HEK293 (cell line): ENCODE data around the gene DPEP2.

Source experiments
- EGR2 ChIP-seq: fragments of 450-650 bp; formaldehyde crosslinking; IDR thresholded peaks from 2 replicates; pipeline ENCODE4 v1.5.1; 2016; ENCODE audit warnings: low read depth, missing biosample characterization, missing genetic modification characterization
- GLIS2 ChIP-seq: fragments of 450-650 bp; formaldehyde crosslinking; IDR thresholded peaks from 2 replicates; pipeline ENCODE4 v1.5.1; 2016; ENCODE audit warnings: missing biosample characterization, missing genetic modification characterization
- HOXC10 ChIP-seq: sonication (generic); formaldehyde crosslinking; IDR thresholded peaks from 2 replicates; pipeline ENCODE4 v1.8.1; 2023; ENCODE audit warnings: mild to moderate bottlenecking, missing genetic modification reagents
- KLF7 ChIP-seq: fragments of 450-650 bp; formaldehyde crosslinking; IDR thresholded peaks from 2 replicates; pipeline ENCODE4 v1.5.1; 2016; ENCODE audit warnings: missing biosample characterization, missing genetic modification characterization, borderline replicate concordance
- KLF9 ChIP-seq: fragments of 450-650 bp; formaldehyde crosslinking; IDR thresholded peaks from 2 replicates; pipeline ENCODE4 v1.5.1; 2016; ENCODE audit warnings: missing biosample characterization, missing genetic modification characterization, low read depth
- MEIS1 ChIP-seq: sonication (generic); formaldehyde crosslinking; IDR thresholded peaks from 2 replicates; pipeline ENCODE4 v1.8.1; 2022; ENCODE audit warnings: missing genetic modification reagents, mild to moderate bottlenecking, borderline replicate concordance
- OVOL3 ChIP-seq: fragments of 450-650 bp; formaldehyde crosslinking; IDR thresholded peaks from 2 replicates; pipeline ENCODE4 v1.5.1; 2016; ENCODE audit warnings: missing biosample characterization, missing genetic modification characterization
- SCRT1 ChIP-seq: fragments of 450-650 bp; formaldehyde crosslinking; IDR thresholded peaks from 2 replicates; pipeline ENCODE4 v1.5.1; 2016; ENCODE audit warnings: missing biosample characterization, missing genetic modification characterization, borderline replicate concordance
- TRIM28 ChIP-seq: IDR thresholded peaks from 2 replicates; pipeline ENCODE4 v1.6.1; 2011; ENCODE audit warnings: low read length, control low read depth, borderline replicate concordance
- WT1 ChIP-seq: fragments of 450-650 bp; formaldehyde crosslinking; IDR thresholded peaks from 2 replicates; pipeline ENCODE4 v1.5.1; 2016; ENCODE audit warnings: missing biosample characterization, missing genetic modification characterization
- ZBTB7A ChIP-seq: fragments of 450-650 bp; formaldehyde crosslinking; IDR thresholded peaks from 2 replicates; pipeline ENCODE4 v1.5.1; 2016; ENCODE audit warnings: low read depth, missing biosample characterization, missing genetic modification characterization
- ZFHX2 ChIP-seq: fragments of 450-650 bp; formaldehyde crosslinking; conservative IDR thresholded peaks from 2 replicates; pipeline ENCODE4 v1.5.1; 2016; ENCODE audit warnings: missing biosample characterization, missing genetic modification characterization
- ZNF138 ChIP-seq: fragments of 450-650 bp; formaldehyde crosslinking; IDR thresholded peaks from 2 replicates; pipeline ENCODE4 v1.5.1; 2016; ENCODE audit warnings: missing biosample characterization, missing genetic modification characterization, borderline replicate concordance
- ZNF155 ChIP-seq: fragments of 450-650 bp; formaldehyde crosslinking; IDR thresholded peaks from 2 replicates; pipeline ENCODE4 v1.5.1; 2016; ENCODE audit warnings: missing biosample characterization, missing genetic modification characterization
- ZNF19 ChIP-seq: fragments of 450-650 bp; formaldehyde crosslinking; IDR thresholded peaks from 2 replicates; pipeline ENCODE4; 2016; ENCODE audit warnings: missing biosample characterization, missing genetic modification characterization, low read depth
- ZNF221 ChIP-seq: fragments of 450-650 bp; formaldehyde crosslinking; IDR thresholded peaks from 2 replicates; pipeline ENCODE4 v1.5.1; 2017; ENCODE audit warnings: missing biosample characterization, missing genetic modification characterization, borderline replicate concordance
- ZNF23 ChIP-seq: fragments of 450-650 bp; formaldehyde crosslinking; IDR thresholded peaks from 2 replicates; pipeline ENCODE4 v1.5.1; 2016; ENCODE audit warnings: missing biosample characterization, missing genetic modification characterization, borderline replicate concordance
- ZNF302 ChIP-seq: fragments of 450-650 bp; formaldehyde crosslinking; IDR thresholded peaks from 2 replicates; pipeline ENCODE4 v1.5.1; 2016; ENCODE audit warnings: missing biosample characterization, missing genetic modification characterization, low read depth
- ZNF324 ChIP-seq: fragments of 450-650 bp; formaldehyde crosslinking; IDR thresholded peaks from 2 replicates; pipeline ENCODE4 v1.5.1; 2016; ENCODE audit warnings: missing biosample characterization, missing genetic modification characterization
- ZNF423 ChIP-seq: fragments of 450-650 bp; formaldehyde crosslinking; IDR thresholded peaks from 2 replicates; pipeline ENCODE4 v1.5.1; 2016; ENCODE audit warnings: missing biosample characterization, missing genetic modification characterization
- ZNF48 ChIP-seq: fragments of 450-650 bp; formaldehyde crosslinking; IDR thresholded peaks from 2 replicates; pipeline ENCODE4 v1.5.1; 2016; ENCODE audit warnings: missing biosample characterization, missing genetic modification characterization
- ZNF501 ChIP-seq: fragments of 450-650 bp; formaldehyde crosslinking; IDR thresholded peaks from 2 replicates; pipeline ENCODE4 v1.5.1; 2016; ENCODE audit warnings: missing biosample characterization, missing genetic modification characterization
- ZNF514 ChIP-seq: fragments of 450-650 bp; formaldehyde crosslinking; IDR thresholded peaks from 2 replicates; pipeline ENCODE4 v1.5.1; 2016; ENCODE audit warnings: missing biosample characterization, missing genetic modification characterization
- ZNF529 ChIP-seq: fragments of 450-650 bp; formaldehyde crosslinking; IDR thresholded peaks from 2 replicates; pipeline ENCODE4 v1.5.1; 2017; ENCODE audit warnings: missing genetic modification characterization, missing biosample characterization; ENCODE audit not compliant: insufficient replicate concordance
- ZNF560 ChIP-seq: fragments of 450-650 bp; formaldehyde crosslinking; IDR thresholded peaks from 2 replicates; pipeline ENCODE4 v1.5.1; 2017; ENCODE audit warnings: missing biosample characterization, missing genetic modification characterization, borderline replicate concordance
- ZNF585B ChIP-seq: fragments of 450-650 bp; formaldehyde crosslinking; IDR thresholded peaks from 2 replicates; pipeline ENCODE4 v1.5.1; 2016; ENCODE audit warnings: missing biosample characterization, missing genetic modification characterization
- ZNF623 ChIP-seq: fragments of 450-650 bp; formaldehyde crosslinking; IDR thresholded peaks from 2 replicates; pipeline ENCODE4 v1.5.1; 2016; ENCODE audit warnings: missing biosample characterization, missing genetic modification characterization
- ZNF624 ChIP-seq: fragments of 450-650 bp; formaldehyde crosslinking; IDR thresholded peaks from 2 replicates; pipeline ENCODE4 v1.5.1; 2017; ENCODE audit warnings: missing biosample characterization, missing genetic modification characterization
- ZNF660 ChIP-seq: fragments of 450-650 bp; IDR thresholded peaks from 2 replicates; pipeline ENCODE4 v1.5.1; 2018; ENCODE audit warnings: missing biosample characterization, mild to moderate bottlenecking, missing genetic modification characterization
- ZNF76 ChIP-seq: fragments of 450-650 bp; formaldehyde crosslinking; IDR thresholded peaks from 2 replicates; pipeline ENCODE4; 2016; ENCODE audit warnings: low read depth, missing biosample characterization, missing genetic modification characterization, borderline replicate concordance
- ZNF792 ChIP-seq: fragments of 450-650 bp; formaldehyde crosslinking; IDR thresholded peaks from 2 replicates; pipeline ENCODE4 v1.5.1; 2016; ENCODE audit warnings: missing biosample characterization, missing genetic modification characterization
- TF ChIP-seq, protein P1 (sequence below): fragments of 450-650 bp; formaldehyde crosslinking; conservative IDR thresholded peaks from 2 replicates; pipeline ENCODE4 v1.5.1; 2016; ENCODE audit warnings: low read depth, missing biosample characterization, missing genetic modification characterization
- TF ChIP-seq, protein P2 (sequence below): fragments of 450-650 bp; formaldehyde crosslinking; IDR thresholded peaks from 2 replicates; pipeline ENCODE4 v1.5.1; 2017; ENCODE audit warnings: missing biosample characterization, missing genetic modification characterization
- TF ChIP-seq, protein P3 (sequence below): fragments of 450-650 bp; formaldehyde crosslinking; IDR thresholded peaks from 2 replicates; pipeline ENCODE4 v1.5.1; 2016; ENCODE audit warnings: missing biosample characterization, missing genetic modification characterization, borderline replicate concordance

DPEP2 gene

DNA sequence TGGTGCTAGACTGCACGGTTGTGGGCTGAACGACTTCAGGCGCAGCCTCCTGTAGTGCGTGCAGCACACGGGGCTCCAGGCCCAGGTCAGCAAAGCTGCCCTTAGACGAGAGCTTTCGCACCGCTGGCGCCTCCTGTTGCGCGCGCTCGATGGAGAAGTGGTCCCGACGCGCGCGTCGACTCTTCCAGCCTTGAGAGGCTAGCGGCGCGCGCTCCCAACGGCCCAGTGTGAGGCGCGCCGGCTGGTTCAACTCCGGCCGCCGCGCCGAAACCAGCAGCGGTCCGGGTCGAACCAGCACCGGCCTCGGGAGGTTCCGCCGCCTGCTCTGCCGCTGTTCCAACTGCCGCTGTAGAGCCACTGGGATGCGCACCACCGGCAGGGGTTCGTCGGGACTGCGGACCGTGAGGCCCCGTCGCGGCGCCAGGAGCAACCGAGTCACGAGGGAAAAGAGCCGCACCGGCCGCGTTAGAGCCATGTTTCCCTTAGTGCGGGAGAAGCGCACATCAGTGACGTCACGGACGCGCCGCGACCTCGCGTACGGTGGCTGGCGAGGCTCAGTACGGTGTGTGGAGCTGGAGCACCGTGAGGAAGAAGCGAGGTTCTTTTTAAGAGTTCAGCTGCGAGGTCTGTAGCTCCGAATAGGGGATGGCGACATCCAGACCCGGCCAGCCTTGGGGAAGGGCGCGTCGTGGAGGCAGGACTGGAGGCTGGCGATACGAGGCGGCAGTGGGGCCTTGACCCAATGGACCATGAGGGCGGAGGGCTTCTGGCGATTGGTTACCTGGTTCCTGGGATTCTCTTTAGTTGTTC, 23.6 kb upstream of the DPEP2 start, which contains the start of the genes DDX28 and DUS2 (continued):
- TF ChIP-seq ZNF221 (tag by site-specific recombination) (no peak), ZNF23 (no peak), TRIM28 (peak; percentile 53; the same call in 1 of the 2 replicates), ZNF560 (tag by site-specific recombination) (no peak), ZNF501 (tag by site-specific recombination) (peak; percentile 88), HOXC10 (CRISPR knock-in tag) (no peak), ZNF585B (tag by site-specific recombination) (no peak), ZNF76 (peak; percentile 84), GLIS2 (tag by site-specific recombination) (no peak), OVOL3 (tag by site-specific recombination) (peak; percentile 78; the same call in 1 of the 2 replicates), WT1 (tag by site-specific recombination) (no peak), KLF7 (tag by site-specific recombination) (no peak), ZNF660 (tag by site-specific recombination) (peak; percentile 93), ZNF324 (tag by site-specific recombination) (peak; percentile 84; the same call in 1 of the 2 replicates), KLF9 (peak; percentile 25; the same call in 1 of the 2 replicates), ZNF792 (tag by site-specific recombination) (peak; percentile 73; the same call in 1 of the 2 replicates), ZNF514 (tag by site-specific recombination) (no peak), ZNF623 (tag by site-specific recombination) (no peak), ZNF624 (tag by site-specific recombination) (no peak), ZNF302 (tag by site-specific recombination) (no peak), EGR2 (tag by site-specific recombination) (no peak), SCRT1 (tag by site-specific recombination) (no peak), ZFHX2 (tag by site-specific recombination) (no peak), MEIS1 (CRISPR knock-in tag) (no peak), ZNF529 (tag by site-specific recombination) (no peak), ZNF138 (no peak), ZNF155 (tag by site-specific recombination) (no peak), ZNF19 (peak; percentile 7; the same call in 1 of the 2 replicates), ZNF423 (tag by site-specific recombination) (no peak), ZBTB7A (tag by site-specific recombination) (no peak), ZNF48 (tag by site-specific recombination) (no peak)
- TF ChIP-seq, protein P1, sequence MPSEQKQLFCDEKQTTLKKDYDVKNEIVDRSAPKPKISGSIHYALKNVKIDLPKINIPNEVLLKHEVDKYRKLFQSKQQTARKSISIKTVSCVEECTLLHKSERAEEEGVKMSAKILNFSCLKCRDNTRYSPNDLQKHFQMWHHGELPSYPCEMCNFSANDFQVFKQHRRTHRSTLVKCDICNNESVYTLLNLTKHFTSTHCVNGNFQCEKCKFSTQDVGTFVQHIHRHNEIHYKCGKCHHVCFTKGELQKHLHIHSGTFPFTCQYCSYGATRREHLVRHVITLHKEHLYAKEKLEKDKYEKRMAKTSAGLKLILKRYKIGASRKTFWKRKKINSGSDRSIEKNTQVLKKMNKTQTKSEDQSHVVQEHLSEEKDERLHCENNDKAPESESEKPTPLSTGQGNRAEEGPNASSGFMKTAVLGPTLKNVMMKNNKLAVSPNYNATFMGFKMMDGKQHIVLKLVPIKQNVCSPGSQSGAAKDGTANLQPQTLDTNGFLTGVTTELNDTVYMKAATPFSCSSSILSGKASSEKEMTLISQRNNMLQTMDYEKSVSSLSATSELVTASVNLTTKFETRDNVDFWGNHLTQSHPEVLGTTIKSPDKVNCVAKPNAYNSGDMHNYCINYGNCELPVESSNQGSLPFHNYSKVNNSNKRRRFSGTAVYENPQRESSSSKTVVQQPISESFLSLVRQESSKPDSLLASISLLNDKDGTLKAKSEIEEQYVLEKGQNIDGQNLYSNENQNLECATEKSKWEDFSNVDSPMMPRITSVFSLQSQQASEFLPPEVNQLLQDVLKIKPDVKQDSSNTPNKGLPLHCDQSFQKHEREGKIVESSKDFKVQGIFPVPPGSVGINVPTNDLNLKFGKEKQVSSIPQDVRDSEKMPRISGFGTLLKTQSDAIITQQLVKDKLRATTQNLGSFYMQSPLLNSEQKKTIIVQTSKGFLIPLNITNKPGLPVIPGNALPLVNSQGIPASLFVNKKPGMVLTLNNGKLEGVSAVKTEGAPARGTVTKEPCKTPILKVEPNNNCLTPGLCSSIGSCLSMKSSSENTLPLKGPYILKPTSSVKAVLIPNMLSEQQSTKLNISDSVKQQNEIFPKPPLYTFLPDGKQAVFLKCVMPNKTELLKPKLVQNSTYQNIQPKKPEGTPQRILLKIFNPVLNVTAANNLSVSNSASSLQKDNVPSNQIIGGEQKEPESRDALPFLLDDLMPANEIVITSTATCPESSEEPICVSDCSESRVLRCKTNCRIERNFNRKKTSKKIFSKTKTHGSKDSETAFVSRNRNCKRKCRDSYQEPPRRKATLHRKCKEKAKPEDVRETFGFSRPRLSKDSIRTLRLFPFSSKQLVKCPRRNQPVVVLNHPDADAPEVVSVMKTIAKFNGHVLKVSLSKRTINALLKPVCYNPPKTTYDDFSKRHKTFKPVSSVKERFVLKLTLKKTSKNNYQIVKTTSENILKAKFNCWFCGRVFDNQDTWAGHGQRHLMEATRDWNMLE (tag by site-specific recombination), result peak; percentile 30; the same call in 1 of the 2 replicates
- TF ChIP-seq, protein P2, sequence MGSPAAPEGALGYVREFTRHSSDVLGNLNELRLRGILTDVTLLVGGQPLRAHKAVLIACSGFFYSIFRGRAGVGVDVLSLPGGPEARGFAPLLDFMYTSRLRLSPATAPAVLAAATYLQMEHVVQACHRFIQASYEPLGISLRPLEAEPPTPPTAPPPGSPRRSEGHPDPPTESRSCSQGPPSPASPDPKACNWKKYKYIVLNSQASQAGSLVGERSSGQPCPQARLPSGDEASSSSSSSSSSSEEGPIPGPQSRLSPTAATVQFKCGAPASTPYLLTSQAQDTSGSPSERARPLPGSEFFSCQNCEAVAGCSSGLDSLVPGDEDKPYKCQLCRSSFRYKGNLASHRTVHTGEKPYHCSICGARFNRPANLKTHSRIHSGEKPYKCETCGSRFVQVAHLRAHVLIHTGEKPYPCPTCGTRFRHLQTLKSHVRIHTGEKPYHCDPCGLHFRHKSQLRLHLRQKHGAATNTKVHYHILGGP (tag by site-specific recombination), result no peak; the same call in 1 of the 2 replicates
- TF ChIP-seq, protein P3, sequence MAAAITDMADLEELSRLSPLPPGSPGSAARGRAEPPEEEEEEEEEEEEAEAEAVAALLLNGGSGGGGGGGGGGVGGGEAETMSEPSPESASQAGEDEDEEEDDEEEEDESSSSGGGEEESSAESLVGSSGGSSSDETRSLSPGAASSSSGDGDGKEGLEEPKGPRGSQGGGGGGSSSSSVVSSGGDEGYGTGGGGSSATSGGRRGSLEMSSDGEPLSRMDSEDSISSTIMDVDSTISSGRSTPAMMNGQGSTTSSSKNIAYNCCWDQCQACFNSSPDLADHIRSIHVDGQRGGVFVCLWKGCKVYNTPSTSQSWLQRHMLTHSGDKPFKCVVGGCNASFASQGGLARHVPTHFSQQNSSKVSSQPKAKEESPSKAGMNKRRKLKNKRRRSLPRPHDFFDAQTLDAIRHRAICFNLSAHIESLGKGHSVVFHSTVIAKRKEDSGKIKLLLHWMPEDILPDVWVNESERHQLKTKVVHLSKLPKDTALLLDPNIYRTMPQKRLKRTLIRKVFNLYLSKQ (tag by site-specific recombination), result no peak
